H9 (cell line): ENCODE data around the gene COPS6. TPM values are rescaled to one million over a fixed set of nuclear protein-coding genes. Genes with fewer than 3 reads are reported as not detected.

Experiments used
- DNase-seq: peaks from one replicate; pipeline ENCODE4 v3.0.0-alpha.2; 2017
- H2AFZ ChIP-seq: one replicate; pipeline ENCODE4 v1.6.1; 2013; ENCODE audit warnings: mild to moderate bottlenecking, low read length, control low read depth, moderate library complexity
- H2AK5ac ChIP-seq: 2 replicates; pipeline ENCODE4 v1.6.1; 2013; ENCODE audit warnings: low read length, control low read depth, mixed read lengths; ENCODE audit not compliant: insufficient read length
- H2BK120ac ChIP-seq: one replicate; pipeline ENCODE4 v1.6.1; 2013; ENCODE audit warnings: low read depth, mild to moderate bottlenecking, low read length, control low read depth, inconsistent platforms; ENCODE audit not compliant: poor library complexity, severe bottlenecking
- H2BK12ac ChIP-seq: 2 replicates; pipeline ENCODE4 v1.6.1; 2013; ENCODE audit warnings: low read length, control low read depth, mixed read lengths, low read depth; ENCODE audit not compliant: insufficient read length
- H2BK15ac ChIP-seq: 2 replicates; pipeline ENCODE4 v1.6.1; 2013; ENCODE audit warnings: low read depth, low read length, control low read depth
- H2BK20ac ChIP-seq: one replicate; pipeline ENCODE4 v1.6.1; 2013; ENCODE audit warnings: low read depth, mild to moderate bottlenecking, low read length, control low read depth, inconsistent platforms; ENCODE audit not compliant: poor library complexity, severe bottlenecking
- H2BK5ac ChIP-seq: 2 replicates; pipeline ENCODE4 v1.6.1; 2013; ENCODE audit warnings: low read length, control low read depth, mixed read lengths; ENCODE audit not compliant: insufficient read length
- H3K14ac ChIP-seq: 2 replicates; pipeline ENCODE4 v1.6.1; 2013; ENCODE audit warnings: low read length, control low read depth; ENCODE audit not compliant: insufficient read depth
- H3K18ac ChIP-seq: 2 replicates; pipeline ENCODE4 v1.6.1; 2013; ENCODE audit warnings: low read depth, mild to moderate bottlenecking, mixed read lengths, low read length, control low read depth; ENCODE audit not compliant: insufficient read length
- H3K23ac ChIP-seq: 2 replicates; pipeline ENCODE4 v1.6.1; 2013; ENCODE audit warnings: low read length, control low read depth, mixed read lengths, low read depth; ENCODE audit not compliant: insufficient read length
- H3K23me2 ChIP-seq: 2 replicates; pipeline ENCODE4 v1.6.1; 2013; ENCODE audit warnings: low read depth, mild to moderate bottlenecking, mixed read lengths, low read length, control low read depth; ENCODE audit not compliant: insufficient read length, poor library complexity, severe bottlenecking
- H3K27ac ChIP-seq: 2 replicates; pipeline ENCODE4 v1.5.1; 2013; ENCODE audit warnings: low read length, control low read depth, mixed read lengths, low read depth; ENCODE audit not compliant: insufficient read length
- H3K27me3 ChIP-seq: 2 replicates; pipeline ENCODE4 v1.6.1; 2013; ENCODE audit warnings: low read length, control low read depth, inconsistent platforms; ENCODE audit not compliant: insufficient read depth
- H3K4ac ChIP-seq: 2 replicates; pipeline ENCODE4 v1.6.1; 2013; ENCODE audit warnings: low read depth, mild to moderate bottlenecking, control low read depth, inconsistent platforms, low read length, moderate library complexity
- H3K4me1 ChIP-seq: 2 replicates; pipeline ENCODE4 v1.6.1; 2013; ENCODE audit warnings: low read length, control low read depth, inconsistent platforms; ENCODE audit not compliant: insufficient read depth
- H3K4me2 ChIP-seq: 2 replicates; pipeline ENCODE4 v1.6.1; 2013; ENCODE audit warnings: low read length, control low read depth, mixed read lengths; ENCODE audit not compliant: insufficient read length, insufficient read depth
- H3K56ac ChIP-seq: 2 replicates; pipeline ENCODE4 v1.6.1; 2013; ENCODE audit warnings: low read depth, mild to moderate bottlenecking, mixed read lengths, low read length, control low read depth; ENCODE audit not compliant: insufficient read length
- H3K79me1 ChIP-seq: 2 replicates; pipeline ENCODE4 v1.6.1; 2013; ENCODE audit warnings: low read depth, mild to moderate bottlenecking, moderate library complexity, low read length, control low read depth, inconsistent platforms; ENCODE audit not compliant: insufficient read depth, poor library complexity, severe bottlenecking
- H3K79me2 ChIP-seq: 2 replicates; pipeline ENCODE4 v1.6.1; 2013; ENCODE audit warnings: low read length, control low read depth, inconsistent platforms; ENCODE audit not compliant: insufficient read depth
- H3K9ac ChIP-seq: 2 replicates; pipeline ENCODE4 v1.6.1; 2013; ENCODE audit warnings: low read length, control low read depth, mixed read lengths; ENCODE audit not compliant: insufficient read length; ENCODE audit errors: extremely low read depth
- H3K9me3 ChIP-seq: one replicate; pipeline ENCODE4 v1.6.1; 2013; ENCODE audit warnings: low read depth, low read length, inconsistent platforms; ENCODE audit not compliant: control insufficient read depth
- H3T11ph ChIP-seq: one replicate; pipeline ENCODE4 v1.6.1; 2013; ENCODE audit warnings: mild to moderate bottlenecking, low read length, control low read depth, inconsistent platforms
- H4K20me1 ChIP-seq: one replicate; pipeline ENCODE4 v1.6.1; 2013; ENCODE audit not compliant: control insufficient read depth, insufficient read length, insufficient read depth
- H4K5ac ChIP-seq: 2 replicates; pipeline ENCODE4 v1.6.1; 2013; ENCODE audit warnings: low read depth, mild to moderate bottlenecking, mixed read lengths, low read length, control low read depth; ENCODE audit not compliant: insufficient read length
- H4K8ac ChIP-seq: replicated peaks from 2 replicates; pipeline ENCODE4 v1.6.1; 2013; ENCODE audit warnings: low read length, control low read depth, mixed read lengths, low read depth; ENCODE audit not compliant: insufficient read length
- H4K91ac ChIP-seq: 2 replicates; pipeline ENCODE4 v1.6.1; 2013; ENCODE audit warnings: low read depth, mild to moderate bottlenecking, moderate library complexity, mixed read lengths, low read length, control low read depth; ENCODE audit not compliant: insufficient read length
- H3K27ac Mint-ChIP-seq, 3 experiments: 2 replicates in 2 of 3; 3 replicates in 1 of 3; pipeline ENCODE4 v1.8.0; 2020 to 2021; ENCODE audit warnings: mixed read lengths in 3 of 3, mild to moderate bottlenecking in 1 of 3, moderate library complexity in 1 of 3
- H3K27me3 Mint-ChIP-seq: 2 replicates; pipeline ENCODE4 v1.8.0; 2021; ENCODE audit warnings: low read depth, mild to moderate bottlenecking, moderate library complexity, mixed read lengths
- H3K36me3 Mint-ChIP-seq, 3 experiments: 2 replicates in 2 of 3; 3 replicates in 1 of 3; pipeline ENCODE4 v1.8.0; 2020 to 2021; ENCODE audit warnings: low read depth in 3 of 3, mixed read lengths in 3 of 3; ENCODE audit not compliant: insufficient read depth in 1 of 3
- H3K4me1 Mint-ChIP-seq, 2 experiments: 2 replicates each; pipeline ENCODE4 v1.8.0; 2020; ENCODE audit warnings: mixed read lengths in 2 of 2
- H3K4me3 Mint-ChIP-seq, 2 experiments: 2 replicates in 1 of 2; 3 replicates in 1 of 2; pipeline ENCODE4 v1.8.0; 2020 to 2021; ENCODE audit warnings: mild to moderate bottlenecking in 2 of 2, mixed read lengths in 2 of 2, moderate library complexity in 1 of 2
- H3K9me3 Mint-ChIP-seq, 2 experiments: 2 replicates in 1 of 2; 3 replicates in 1 of 2; pipeline ENCODE4 v1.8.0; 2020; ENCODE audit warnings: mild to moderate bottlenecking in 2 of 2, mixed read lengths in 2 of 2, moderate library complexity in 1 of 2
- CTCF ChIP-seq: fragments of 200-600 bp; sonication (generic); conservative IDR thresholded peaks from 3 replicates; pipeline ENCODE4 v1.8.0; 2021; ENCODE audit warnings: antibody characterized with exemption, mild to moderate bottlenecking
- WGBS: extraction: QIAGEN DNeasy Blood & Tissue Kit; methylation state at CpG from one replicate; pipeline ENCODE4 v1.1.7; 2013; ENCODE audit warnings: missing lambda C conversion rate, low lambda C conversion rate, mixed read lengths; ENCODE audit not compliant: insufficient read length; ENCODE audit errors: extremely low coverage; 5-methylcytosine and 5-hydroxymethylcytosine counted together
- total RNA-seq: library from RNA; stranded (reverse); gene quantifications from 2 replicates; pipeline ENCODE4 v1.2.1, GENCODE V29; 2021

Gene COPS6
- total RNA-seq, 1 experiment from 2014 or later: 140 TPM

DNA sequence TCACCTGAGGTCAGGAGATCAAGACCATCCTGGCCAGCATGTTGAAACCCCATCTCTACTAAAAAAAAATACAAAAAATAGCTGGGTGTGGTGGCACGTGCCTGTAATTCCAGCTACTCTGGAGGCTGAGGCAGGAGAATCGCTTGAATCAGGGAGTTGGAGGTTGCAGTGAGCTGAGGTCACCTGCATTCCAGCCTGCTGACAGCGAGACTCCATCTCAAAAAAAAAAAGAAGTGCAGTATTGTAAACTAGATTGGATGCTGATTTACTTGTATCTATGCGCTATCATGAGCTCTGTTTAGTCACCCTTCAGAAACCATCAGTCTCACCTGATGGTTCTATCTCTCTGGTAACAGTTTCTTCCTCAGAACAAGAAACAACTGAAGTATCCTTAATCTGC lies 25.4 kb upstream of the COPS6 start:
- Histone ChIP-seq H2BK12ac (no peak overlapping the region), H2BK5ac (no peak overlapping the region), H3K9ac (no peak overlapping the region), H3K4ac (no peak overlapping the region), H3K14ac (no peak overlapping the region), H3K79me1 (no peaks in the 10 kb centered on the region), H3K4me2 (no peak overlapping the region), H3K27me3 (no peaks in the 10 kb centered on the region), H3T11ph (no peak overlapping the region), H3K18ac (no peak overlapping the region), H4K5ac (no peak overlapping the region), H4K91ac (no peak overlapping the region), H3K23ac (no peak overlapping the region), H4K8ac (no peak overlapping the region), H3K79me2 (no peaks in the 10 kb centered on the region), H2BK20ac (no peak overlapping the region), H3K27ac (no peak overlapping the region), H4K20me1 (no peaks in the 10 kb centered on the region), H2AK5ac (no peak overlapping the region), H3K56ac (no peak overlapping the region), H2AFZ (no peak overlapping the region), H3K23me2 (no peaks in the 10 kb centered on the region), H3K9me3 (no peaks in the 10 kb centered on the region), H2BK15ac (no peak overlapping the region), H2BK120ac (no peak overlapping the region), H3K4me1 (no peaks in the 10 kb centered on the region)
- no peak for DNase-seq
- Mint-ChIP-seq H3K27ac (no peak overlapping the region), H3K4me1 (no peaks in the 10 kb centered on the region), H3K4me3 (no peak overlapping the region), H3K27me3 (no peaks in the 10 kb centered on the region), H3K36me3 (peaks cover 47 to 86% (median 66%) of the 10 kb centered on the region in 3 experiments), H3K9me3 (no peaks in the 10 kb centered on the region; a peak in 1 of 5 replicates)
- no CpG with 5 or more reads among the region's 4 CpGs for WGBS
- TF ChIP-seq CTCF: no peak
